Right ventricle myocardium inferior (tissue), 1 donor: Measurements from ENCODE around the gene CALN1. TPM values are rescaled to one million over a fixed set of nuclear protein-coding genes. Genes with fewer than 3 reads are reported as not detected.

Experiments used
- ATAC-seq: fragments of 200-7000 bp; cut with Tn5 transposase; one replicate; pipeline ENCODE4 v1.9.1; 2020; ENCODE audit warnings: mild to moderate bottlenecking, moderate library complexity
- DNase-seq: peaks from one replicate; pipeline ENCODE4 v3.0.0; 2021; ENCODE audit errors: missing footprints
- intact Hi-C: fragments of 100-400 bp; cut with DNase I; formaldehyde crosslinking; loops from one replicate; pipeline ENCODE4 v1.11.0; 2022
- total RNA-seq: library from RNA; stranded (reverse); fragmentation: NEBNext Ultra II Directional; extraction: Animal tissue kit (Norgen Biotek cat#: 25700); gene quantifications from one replicate; pipeline ENCODE4 v1.2.1, GENCODE V29; 2021
- donor health status: DM: no; HTN: yes; CAD: no; lungs with severe emphysema.

CALN1 gene
- total RNA-seq, 1 donor from 2014 or later = not detected

DNA sequence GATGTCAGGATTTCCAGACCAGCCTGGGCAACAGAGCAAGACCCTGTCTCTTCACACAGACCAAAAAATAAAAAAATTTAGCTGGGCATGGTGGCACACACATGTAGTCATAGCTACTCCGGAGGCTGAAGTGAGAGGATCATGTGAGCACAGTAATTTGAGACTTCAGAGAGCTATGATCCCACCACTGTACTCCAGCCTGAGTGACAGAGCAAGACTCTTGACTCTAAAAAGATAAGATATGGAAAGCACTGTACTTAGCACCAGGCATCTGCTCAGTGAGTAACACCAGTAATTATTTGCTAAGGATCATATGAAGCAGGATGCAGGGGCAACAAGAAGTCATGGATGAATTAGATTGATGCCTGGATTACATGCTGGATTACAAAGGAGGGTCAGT lies 128.8 kb downstream of the CALN1 start:
- DNase-seq = no peak
- no peak for ATAC-seq
- intact Hi-C loops = no loop called here

DNA sequence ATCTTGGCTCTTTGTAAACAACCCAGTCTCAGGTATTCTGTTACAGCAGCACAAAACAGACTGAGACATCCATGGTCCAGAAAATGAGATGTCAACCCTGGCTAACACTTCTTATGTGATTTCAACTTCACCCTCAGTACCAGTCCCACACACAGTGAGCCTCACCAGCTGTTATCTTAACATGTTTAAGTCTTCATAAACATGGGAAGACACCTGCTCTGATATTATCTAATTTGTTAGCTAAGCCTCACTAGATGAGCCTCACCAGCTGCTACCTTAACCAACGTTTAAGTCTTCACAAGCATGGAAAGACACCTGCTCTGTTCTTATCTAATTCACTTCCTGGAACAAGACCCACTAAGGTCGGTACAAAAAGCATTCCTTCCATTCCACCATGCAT lies 130.8 kb downstream of the CALN1 start:
- intact Hi-C loops = no loop called here
- DNase-seq (no peak), ATAC-seq (no peak)

DNA sequence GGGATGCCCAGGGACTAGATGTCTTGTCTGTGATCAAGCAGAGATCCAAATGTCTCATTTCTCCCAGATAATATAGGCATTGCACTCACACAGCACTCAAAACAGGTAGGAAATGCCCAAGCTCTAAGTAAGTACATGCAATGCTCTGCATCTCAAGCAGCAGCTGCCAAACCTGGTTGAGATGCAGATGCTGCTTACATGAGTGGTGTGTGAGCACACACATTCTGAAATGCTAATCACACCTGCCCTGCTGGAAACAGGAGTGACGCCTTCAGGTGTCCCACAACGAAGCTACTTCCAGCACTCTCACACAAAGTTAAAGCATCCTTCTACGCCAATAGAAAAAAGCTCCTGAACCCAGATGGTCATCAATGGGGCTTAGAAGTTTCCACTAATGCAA lies 132.9 kb downstream of the CALN1 start:
- ATAC-seq (no peak), DNase-seq (no peak)
- intact Hi-C loops = no loop called here

DNA sequence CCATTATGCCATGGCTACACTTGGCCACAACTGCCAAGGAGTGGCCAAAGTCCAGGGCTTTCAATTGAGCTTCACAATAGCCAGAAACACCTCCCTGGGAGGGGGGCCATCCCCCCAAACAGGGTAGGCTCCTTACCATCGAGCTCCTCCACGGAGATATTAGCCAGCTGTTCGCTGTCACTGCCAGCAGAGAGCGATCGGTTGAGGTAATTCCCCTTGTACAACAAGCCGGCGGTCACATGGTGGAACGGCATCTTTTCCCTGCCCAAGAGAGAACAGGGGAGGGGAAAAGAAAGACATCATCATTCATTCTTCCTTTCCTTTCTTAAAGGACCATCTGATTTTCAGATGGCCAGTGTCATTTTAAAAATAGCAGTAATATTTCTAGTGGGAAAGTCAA lies 133.6 kb downstream of the CALN1 start:
- intact Hi-C loops = no loop called here
- no peak for ATAC-seq
- no peak for DNase-seq

DNA sequence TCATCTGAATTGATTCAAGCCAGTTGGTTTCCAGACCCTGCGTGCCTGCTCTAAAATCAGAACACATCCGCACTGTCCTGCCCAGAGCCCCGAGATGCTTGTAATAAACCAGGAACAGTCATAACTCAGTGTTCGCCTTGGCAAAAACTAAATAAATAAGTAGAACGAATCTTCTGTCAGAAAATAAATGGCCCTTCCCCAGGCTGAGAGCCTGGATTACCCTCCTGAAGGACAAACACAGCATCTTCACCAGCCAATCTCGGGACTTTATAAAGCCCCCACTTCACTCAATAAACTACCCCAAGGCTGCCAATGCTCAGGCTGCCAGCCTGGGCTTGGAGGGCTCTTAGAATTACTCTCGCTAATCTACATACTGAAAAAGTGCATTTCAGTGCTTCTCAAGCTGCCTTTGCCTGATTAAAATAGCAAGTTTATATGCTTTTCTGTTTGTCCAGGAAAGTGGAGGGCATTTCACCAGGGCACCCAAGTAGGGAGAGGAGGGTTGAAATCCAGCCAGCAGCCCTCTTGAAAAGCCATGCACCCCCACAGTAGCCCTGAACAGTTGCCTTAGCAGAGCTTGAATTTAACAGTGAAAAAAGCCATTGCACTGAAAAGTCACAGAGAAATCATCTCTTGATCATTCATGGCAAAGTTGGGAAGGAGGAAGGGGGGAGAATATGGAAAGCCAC lies 136.6 kb downstream of the CALN1 start:
- ATAC-seq (no peak), DNase-seq (no peak)
- intact Hi-C loops = no loop called here

DNA sequence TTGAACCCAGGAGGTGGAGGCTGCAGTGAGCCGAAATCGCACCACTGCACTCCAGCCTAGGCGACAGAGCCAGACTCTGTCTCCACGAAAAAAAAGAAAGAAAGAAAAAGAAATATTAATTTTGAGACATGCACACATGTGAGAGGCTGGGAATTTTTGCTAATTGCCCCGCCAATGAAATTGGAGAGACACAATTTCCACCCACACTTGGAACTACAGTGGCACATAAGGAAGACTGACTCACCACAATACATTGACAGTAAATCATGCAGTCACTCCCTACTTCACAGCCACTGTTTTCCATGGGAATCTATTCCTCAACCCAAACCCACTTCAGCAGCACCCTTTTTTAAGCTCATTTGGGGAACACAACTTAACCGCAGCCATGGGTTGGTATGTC lies 139.7 kb downstream of the CALN1 start:
- no peak for ATAC-seq
- intact Hi-C loops = no loop called here
- no peak for DNase-seq

DNA sequence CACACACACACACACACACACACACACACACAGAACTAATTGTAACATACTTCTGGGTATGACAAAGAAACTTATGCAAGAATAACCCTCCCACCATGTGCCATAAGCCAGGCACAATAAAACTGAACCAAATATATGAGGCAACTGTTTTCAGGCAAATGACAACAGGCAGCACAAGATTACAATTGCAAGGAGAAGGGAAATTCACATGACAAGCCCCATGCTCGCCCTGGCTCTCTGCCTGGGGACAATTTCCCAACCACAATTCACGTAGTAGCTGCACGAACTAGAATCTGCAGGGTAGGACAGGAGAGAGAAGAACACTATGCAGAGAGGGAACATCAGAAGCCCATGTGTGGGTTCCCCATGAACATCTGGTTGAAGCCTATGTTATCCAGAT lies 143.3 kb downstream of the CALN1 start:
- intact Hi-C loops = no loop called here
- DNase-seq (no peak), ATAC-seq (no peak)

DNA sequence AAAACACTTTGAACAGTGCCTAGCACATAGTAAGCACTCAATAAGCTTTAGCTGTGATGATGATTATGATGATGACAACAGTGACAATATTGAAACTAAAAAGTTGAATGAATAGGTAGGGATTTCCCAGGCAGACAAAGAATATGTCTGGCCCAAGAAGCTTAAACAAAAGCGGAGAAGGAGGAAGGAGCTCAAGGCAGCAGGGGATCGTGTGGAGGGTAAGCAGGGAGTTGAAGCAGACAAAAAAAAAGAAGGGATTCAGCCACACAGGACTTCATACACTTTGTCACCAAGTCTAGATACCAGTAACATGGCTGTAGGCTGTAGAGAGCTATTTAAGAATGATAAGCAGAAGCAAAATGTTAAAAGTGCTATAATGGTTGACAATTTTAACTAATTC lies 144.0 kb downstream of the CALN1 start:
- intact Hi-C loops = no loop called here
- ATAC-seq (no peak), DNase-seq (no peak)

DNA sequence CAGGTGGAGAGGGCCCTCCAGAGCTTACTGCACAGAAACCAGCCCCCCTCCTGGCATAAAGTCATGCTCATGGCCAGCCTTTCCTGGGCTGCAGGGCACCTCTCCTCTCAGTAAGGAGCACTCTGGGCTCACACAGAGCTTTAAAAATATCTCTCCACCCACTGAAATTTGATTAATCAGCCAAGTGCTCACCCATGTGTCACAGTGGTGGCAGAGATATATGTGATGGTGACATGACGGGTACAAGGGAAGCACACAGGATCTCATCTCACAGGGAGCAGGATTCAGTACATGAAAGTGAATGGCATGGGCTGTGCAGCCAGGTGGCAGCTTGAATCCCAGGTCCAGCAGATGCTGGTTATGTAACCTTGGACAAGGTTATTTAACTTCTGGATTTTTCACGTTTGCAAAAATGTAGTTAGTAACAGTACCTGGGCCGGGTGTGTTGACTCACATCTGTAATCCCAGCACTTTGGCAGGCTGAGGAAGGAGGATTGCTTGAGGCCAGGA lies 144.8 kb downstream of the CALN1 start:
- DNase-seq (no peak), ATAC-seq (no peak)
- intact Hi-C loops = no loop called here

DNA sequence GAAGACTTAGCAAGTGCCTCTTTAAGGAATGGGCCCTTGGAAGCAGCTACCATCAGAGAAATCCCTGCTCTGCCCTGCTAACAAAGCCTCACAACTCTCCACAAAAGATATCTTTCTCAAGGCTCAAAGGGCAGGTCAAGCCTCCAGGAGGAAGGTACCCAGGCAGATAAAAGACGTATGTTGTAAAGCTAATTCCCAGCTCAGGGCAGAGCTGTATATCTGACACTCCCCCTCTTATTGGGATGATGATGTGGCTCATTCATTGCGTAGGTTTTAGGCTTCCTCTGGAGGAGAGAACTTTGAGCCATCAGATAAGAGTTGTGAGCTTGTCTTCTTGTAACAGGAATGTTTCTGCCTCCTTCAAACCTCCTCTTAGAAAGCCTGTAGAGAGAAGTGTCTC lies 145.4 kb downstream of the CALN1 start:
- no peak for ATAC-seq
- intact Hi-C loops = no loop called here
- no peak for DNase-seq

DNA sequence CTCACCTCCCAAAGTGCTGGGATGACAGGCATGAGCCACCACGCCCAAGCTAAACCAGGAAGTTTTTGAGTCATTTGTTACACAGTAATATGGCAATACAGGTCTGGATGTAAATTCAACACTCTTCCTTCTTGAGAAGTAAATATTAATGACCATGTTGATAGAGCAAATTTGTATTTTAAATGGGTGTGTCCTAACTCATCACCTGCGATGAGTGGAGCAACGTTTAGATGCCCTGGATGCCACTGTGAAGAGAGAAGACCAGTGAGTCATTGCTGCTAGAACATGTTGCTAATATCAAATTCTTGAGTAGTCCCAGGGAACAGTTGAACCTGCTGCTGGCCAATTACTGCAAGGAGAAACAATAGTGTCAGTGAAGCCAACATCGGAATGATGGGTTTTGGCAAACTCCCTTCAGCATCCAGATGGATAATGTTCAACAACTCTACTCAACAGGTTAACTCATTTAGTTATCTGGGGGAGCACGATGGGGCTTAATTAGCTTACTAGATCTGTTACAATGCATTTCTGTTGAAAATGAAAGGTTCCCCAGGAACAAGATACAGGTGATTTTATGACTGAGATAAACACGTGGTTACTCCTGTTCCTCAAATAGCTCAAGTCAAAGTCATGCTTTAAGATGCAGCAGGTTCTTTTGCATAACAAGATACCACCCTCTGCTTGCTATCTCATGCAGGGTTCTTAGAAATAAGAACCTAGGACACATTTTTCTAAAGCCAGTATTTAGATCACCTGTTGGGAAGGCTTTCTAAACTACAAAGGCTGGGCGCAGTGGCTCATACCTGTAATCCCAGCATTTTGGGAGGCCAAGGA lies 146.8 kb downstream of the CALN1 start:
- ATAC-seq = no peak
- intact Hi-C loops = no loop called here
- no peak for DNase-seq

DNA sequence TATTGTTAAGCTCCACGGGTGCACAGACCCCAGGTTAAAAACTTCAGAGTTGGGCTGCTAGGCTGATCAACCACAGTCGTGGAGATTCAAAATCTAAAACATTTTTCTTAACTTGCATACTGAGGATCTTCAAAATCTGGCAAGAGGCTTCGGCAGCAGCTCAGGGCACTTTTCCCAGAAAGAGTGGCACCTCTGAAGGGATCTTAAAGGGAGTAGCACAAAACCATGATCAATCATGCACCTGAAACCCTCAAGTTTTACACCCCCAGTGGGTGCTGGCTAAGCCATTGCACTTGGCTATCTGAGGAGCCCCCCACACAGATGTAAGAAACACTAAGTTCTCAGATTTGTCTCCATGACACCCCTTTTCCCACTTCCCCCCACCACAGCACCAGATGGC lies 151.7 kb downstream of the CALN1 start:
- ATAC-seq = no peak
- intact Hi-C loops = no loop called here

DNA sequence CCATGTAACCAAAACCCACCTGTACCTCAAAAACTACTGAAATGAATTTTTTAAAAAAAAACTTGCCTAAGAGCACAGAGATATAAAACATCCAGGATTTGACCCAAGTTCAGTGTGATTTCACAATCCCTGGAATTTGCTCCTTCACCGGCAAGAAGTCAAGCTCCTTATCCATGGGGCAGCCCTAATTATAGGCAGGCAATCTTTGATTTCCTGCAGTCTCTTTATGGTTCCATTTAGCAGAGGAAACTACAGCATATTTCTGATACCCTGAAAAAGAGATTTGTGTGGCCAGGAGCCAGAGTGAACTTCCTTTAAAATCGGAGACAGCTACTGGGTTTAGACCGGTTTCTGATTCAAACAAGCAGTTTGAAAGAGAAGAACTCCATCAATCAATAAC lies 154.1 kb downstream of the CALN1 start:
- ATAC-seq (no peak), DNase-seq (no peak)
- intact Hi-C loops = no loop called here

More for the DNA sequence above, 151.7 kb downstream of the CALN1 start:
- DNase-seq = no peak

DNA sequence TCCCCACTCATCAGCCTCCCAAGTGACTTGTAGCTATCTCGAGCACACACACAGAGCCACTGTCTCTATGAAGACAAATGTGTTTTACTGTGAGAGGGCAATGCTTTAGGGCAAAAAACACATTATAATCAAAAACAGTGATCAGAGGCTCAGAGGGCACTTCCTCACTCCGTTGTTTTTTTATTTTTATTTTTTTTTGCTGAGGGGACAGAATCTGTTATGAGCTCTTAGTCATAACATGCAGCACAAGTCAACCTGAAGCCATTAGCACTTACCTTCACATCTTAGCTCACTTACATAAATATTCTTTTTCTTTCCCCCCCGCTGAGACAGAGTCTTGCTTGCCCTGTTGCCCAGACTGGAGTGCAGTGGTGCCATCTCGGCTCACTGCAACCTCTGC lies 157.7 kb downstream of the CALN1 start:
- DNase-seq = no peak
- intact Hi-C loops = no loop called here
- ATAC-seq = no peak

DNA sequence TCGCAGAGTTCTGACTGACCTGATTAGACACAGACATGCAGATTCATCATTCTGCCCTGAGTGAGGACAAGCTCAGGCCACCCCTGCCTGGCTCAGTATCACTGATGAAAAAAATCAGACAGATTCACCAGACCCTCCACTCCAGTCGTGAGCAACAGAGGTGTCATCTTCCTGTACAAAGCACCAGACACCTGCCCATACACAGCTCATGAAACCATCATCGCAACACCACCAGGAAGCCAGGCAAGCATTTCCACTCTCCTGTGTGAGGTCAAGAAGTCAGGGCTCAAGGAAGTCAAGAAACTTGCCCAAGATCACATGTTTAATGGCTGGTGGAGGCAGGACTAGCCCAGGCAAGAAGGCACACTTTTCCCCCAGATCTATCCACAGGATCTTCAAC lies 163.0 kb downstream of the CALN1 start:
- no peak for DNase-seq
- intact Hi-C loops = no loop called here
- ATAC-seq = no peak

DNA sequence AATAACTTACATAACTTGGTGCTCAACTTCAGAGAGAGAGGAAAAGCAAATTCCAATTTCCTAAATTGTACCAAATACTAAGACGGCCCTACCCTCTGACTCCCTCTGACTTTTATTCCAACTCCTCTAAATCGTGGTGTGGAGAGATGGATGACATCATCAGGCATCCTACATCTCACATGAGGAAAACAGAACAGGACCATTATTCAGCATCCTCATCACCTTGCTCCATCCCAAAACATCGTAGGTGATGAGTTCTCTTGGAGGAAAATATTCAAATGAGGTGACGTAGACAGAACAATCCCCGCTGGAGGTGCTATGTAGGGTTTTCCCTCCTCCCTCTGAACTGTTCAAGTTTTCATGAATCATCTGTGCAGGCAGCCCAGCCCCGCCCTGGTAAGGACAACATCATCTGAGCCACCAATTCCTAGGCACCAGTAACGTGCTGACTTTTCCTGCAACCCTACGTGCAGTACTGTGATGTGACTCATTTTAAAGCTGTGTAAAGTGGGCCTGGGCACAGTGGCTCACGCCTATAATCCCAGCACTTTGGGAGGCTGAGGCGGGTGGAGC lies 167.2 kb downstream of the CALN1 start:
- ATAC-seq (no peak), DNase-seq (no peak)
- intact Hi-C loops = no loop called here

DNA sequence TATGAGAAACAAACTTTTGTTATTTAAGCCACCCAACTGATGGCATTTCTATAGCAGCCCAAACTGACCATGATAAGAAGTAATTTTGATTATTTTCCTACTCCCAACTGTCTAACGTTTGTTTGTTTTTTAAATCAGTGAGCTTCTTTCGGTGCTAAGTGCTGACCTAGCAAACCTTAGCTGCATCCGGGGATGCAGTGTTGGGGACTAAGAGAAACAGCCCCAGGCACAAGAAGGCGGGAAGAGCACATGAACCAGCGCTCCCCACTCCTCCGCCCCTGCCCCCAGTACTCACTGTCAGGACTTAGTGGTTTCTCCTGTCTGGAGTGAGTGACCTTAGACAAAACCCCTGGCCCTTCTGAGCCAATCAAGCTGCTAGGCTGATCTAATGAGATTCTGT lies 168.8 kb downstream of the CALN1 start:
- no peak for DNase-seq
- ATAC-seq = no peak
- intact Hi-C loops = no loop called here

DNA sequence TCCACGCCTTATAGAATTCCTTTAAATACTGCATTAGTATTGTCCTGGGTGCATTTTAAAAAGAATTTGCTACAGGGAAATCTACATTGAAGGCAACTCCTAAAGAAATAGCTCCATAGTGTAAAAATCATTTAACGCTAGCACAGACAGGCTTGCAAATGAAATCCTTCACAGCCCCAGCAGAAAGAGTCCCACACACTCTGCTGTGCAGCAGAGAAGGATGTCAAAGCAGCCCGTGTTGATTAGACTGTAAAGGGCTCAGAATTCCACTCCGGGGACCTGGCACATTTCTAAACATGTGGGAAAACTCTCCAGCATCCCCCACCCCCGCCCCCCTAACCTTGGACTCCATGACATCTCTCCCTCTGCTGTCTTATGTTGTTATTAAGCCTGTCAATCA lies 176.8 kb downstream of the CALN1 start:
- intact Hi-C loops = no loop called here

DNA sequence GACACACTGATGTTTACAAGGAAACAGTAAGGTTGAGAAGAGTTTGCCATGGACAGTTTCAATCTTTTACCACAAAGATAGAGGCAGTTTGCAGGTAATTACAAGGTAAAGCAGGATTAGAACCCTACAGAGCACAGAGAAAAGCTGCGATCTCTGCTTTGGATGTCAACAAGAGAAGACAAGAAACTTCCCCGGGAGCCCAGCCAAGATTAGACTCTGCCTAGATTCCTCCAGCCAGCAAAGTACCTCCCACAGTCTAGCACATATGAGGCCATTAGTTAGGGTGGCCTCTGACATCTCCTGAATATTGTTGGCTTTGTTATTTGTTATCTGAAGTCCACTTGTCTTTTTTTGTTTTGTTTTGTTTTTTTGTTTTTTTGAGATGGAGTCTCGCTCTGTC lies 178.1 kb downstream of the CALN1 start:
- DNase-seq (no peak), ATAC-seq (no peak)

More for the DNA sequence above, 176.8 kb downstream of the CALN1 start:
- no peak for DNase-seq
- ATAC-seq = no peak

DNA sequence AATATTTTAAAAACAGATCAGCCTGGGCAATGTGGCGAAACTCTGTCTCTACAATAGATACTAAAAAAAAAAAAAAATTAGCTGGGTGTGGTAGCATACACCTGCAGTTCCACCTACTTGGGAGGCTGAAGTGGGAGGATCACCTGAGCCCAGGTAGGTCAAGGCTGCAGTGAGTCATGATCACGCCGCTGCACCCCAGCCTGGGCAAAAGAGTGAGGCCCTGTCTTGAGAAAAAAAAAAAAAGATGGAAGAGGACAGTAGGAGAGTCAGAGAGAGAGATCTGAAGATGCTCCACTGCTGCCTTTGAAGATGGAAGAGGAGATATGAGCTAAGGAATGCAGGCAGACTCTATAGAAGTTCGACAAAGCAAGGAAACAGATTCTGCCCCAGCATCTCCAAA lies 181.9 kb downstream of the CALN1 start:
- ATAC-seq (no peak), DNase-seq (no peak)
- intact Hi-C loops = no loop called here

More for the DNA sequence above, 178.1 kb downstream of the CALN1 start:
- intact Hi-C loops = no loop called here
